ENCODE data around the gene ATP5IF1. TPM values are rescaled to one million over a fixed set of nuclear protein-coding genes. Genes with fewer than 3 reads are reported as not detected.
A peak's percentile ranks its signal among the peaks of the same experiment; 100 is the strongest.

ATP5IF1 gene
- total RNA-seq, 4 donors from 2014 or later, result 131 to 503 (median 344) TPM

GRCh38 chr1:28256197-28256827 is 20.4 kb downstream of the ATP5IF1 start:
- intact Hi-C loops (cut with DNase I; ENCODE audit: low total_unique reads), result loop anchor here (10.0 kb wide), 1 partner anchor 68 kb away; the partner anchor contains the start of gene MED18
- in situ Hi-C loops (cut with MboI; ENCODE audit: low pct_ligation_motif_present in 1 of 4, low pct_unique_long_range_greater_than_20kb in 1 of 4, low sequenced_read_pairs in 3 of 4), result loop anchor here in 2 of 4 donors (10.0 kb wide), 1 partner anchor 68 kb away; the partner anchor contains the start of gene MED18 (in 2 of the 2)
- peaks cover 12 to 19% (median 16%) of the 10 kb centered on the region in 4 donors for H3K4me1 ChIP-seq
- no peaks in the 10 kb centered on the region for H3K36me3 ChIP-seq
- DNase-seq, result no peak
- H3K9me3 ChIP-seq, result no peaks in the 10 kb centered on the region
- H3K27me3 ChIP-seq, result no peaks in the 10 kb centered on the region
- TF ChIP-seq EP300 (IDR thresholded peaks at IDR 0.05; ENCODE audit: low read depth), result no peak
- TF ChIP-seq POLR2A (IDR thresholded peaks at IDR 0.05), result no peak
- no peak for TF ChIP-seq POLR2AphosphoS5 (IDR thresholded peaks at IDR 0.05)
- TF ChIP-seq CTCF (IDR thresholded peaks at IDR 0.05), result no peak
- no peak overlapping the region for H3K4me3 ChIP-seq
- WGBS, 2 donors (ENCODE audit: low coverage in 1 of 2), result 68 to 77% methylated on average over 5 to 6 of the region's 6 CpGs
- H3K27ac ChIP-seq, result no peak overlapping the region

GRCh38 chr1:28257736-28258135 is 21.8 kb downstream of the ATP5IF1 start:
- intact Hi-C loops (cut with DNase I; ENCODE audit: low total_unique reads), result loop anchor here (10.0 kb wide), 1 partner anchor 67 kb away; the partner anchor contains the start of gene MED18
- no peak overlapping the region for H3K4me3 ChIP-seq
- peaks cover 14 to 32% (median 21%) of the 10 kb centered on the region in 4 donors for H3K4me1 ChIP-seq
- no peak for TF ChIP-seq POLR2AphosphoS5 (IDR thresholded peaks at IDR 0.05)
- no peak for TF ChIP-seq CTCF (IDR thresholded peaks at IDR 0.05)
- no peak for TF ChIP-seq EP300 (IDR thresholded peaks at IDR 0.05; ENCODE audit: low read depth)
- TF ChIP-seq POLR2A (IDR thresholded peaks at IDR 0.05), result no peak
- in situ Hi-C loops (cut with MboI; ENCODE audit: low pct_ligation_motif_present in 1 of 4, low pct_unique_long_range_greater_than_20kb in 1 of 4, low sequenced_read_pairs in 3 of 4), result loop anchor here in 2 of 4 donors (10.0 kb wide), 1 partner anchor 67 kb away; the partner anchor contains the start of gene MED18 (in 2 of the 2)
- H3K27ac ChIP-seq, result no peak overlapping the region
- H3K36me3 ChIP-seq, result no peaks in the 10 kb centered on the region
- DNase-seq, result no peak
- no peaks in the 10 kb centered on the region for H3K9me3 ChIP-seq
- H3K27me3 ChIP-seq, result no peaks in the 10 kb centered on the region
- WGBS, 2 donors (ENCODE audit: low coverage in 1 of 2), result 96 to 100% methylated on average over 2 to 4 of the region's 4 CpGs

- H3K4me1 ChIP-seq, result peaks cover 14 to 42% (median 30%) of the 10 kb centered on the region in 4 donors
- H3K27me3 ChIP-seq, result no peaks in the 10 kb centered on the region
- WGBS, 2 donors (ENCODE audit: low coverage in 1 of 2), result 12 to 25% methylated on average over 2 to 12 of the region's 12 CpGs
- no peaks in the 10 kb centered on the region for H3K9me3 ChIP-seq
- no peaks in the 10 kb centered on the region for H3K36me3 ChIP-seq
- no peak for DNase-seq
- H3K4me3 ChIP-seq, result peak overlapping the region in 3 of 4 donors; percentile 85 to 99 (median 92)
- H3K27ac ChIP-seq, result peak overlapping the region; percentile 55 to 96 (median 93)
- intact Hi-C loops (cut with DNase I; ENCODE audit: low total_unique reads), result loop anchor here (10.0 kb wide), 1 partner anchor 66 kb away; the partner anchor contains the start of gene MED18
- TF ChIP-seq CTCF (IDR thresholded peaks at IDR 0.05), result no peak
- no peak for TF ChIP-seq POLR2A (IDR thresholded peaks at IDR 0.05)
- no peak for TF ChIP-seq POLR2AphosphoS5 (IDR thresholded peaks at IDR 0.05)
- no peak for TF ChIP-seq EP300 (IDR thresholded peaks at IDR 0.05; ENCODE audit: low read depth)
- in situ Hi-C loops (cut with MboI; ENCODE audit: low pct_ligation_motif_present in 1 of 4, low pct_unique_long_range_greater_than_20kb in 1 of 4, low sequenced_read_pairs in 3 of 4), result loop anchor here in 2 of 4 donors (10.0 kb wide), 1 partner anchor 66 kb away; the partner anchor contains the start of gene MED18 (in 2 of the 2)
Measured at GRCh38 chr1:28258628-28259251, 22.8 kb downstream of the ATP5IF1 start.

All from transverse colon (tissue), 4 donors.